NCI-H2196 (cell line): ENCODE measurements around the gene ERCC6L2.
A peak's percentile ranks its signal among the peaks of the same experiment; 100 is the strongest.

Experiments used
- DNase-seq: peaks from one replicate; lab custom pipeline; 2025; ENCODE audit not compliant: unreplicated experiment; lab: John Stamatoyannopoulos, UW

ERCC6L2 gene

GRCh38 chr9:95978106-95978505, 102.6 kb downstream of the ERCC6L2 start:
- DNase-seq, result no peak

GRCh38 chr9:95979446-95979845, 104.0 kb downstream of the ERCC6L2 start:
- no peak for DNase-seq

GRCh38 chr9:95980262-95981125, 105.0 kb downstream of the ERCC6L2 start:
- no peak for DNase-seq

- DNase-seq, result no peak
Measured at GRCh38 chr9:95981761-95982390, 106.4 kb downstream of the ERCC6L2 start.

- no peak for DNase-seq
Measured at GRCh38 chr9:95985440-95986055, 110.1 kb downstream of the ERCC6L2 start.

GRCh38 chr9:95989297-95989696, 113.8 kb downstream of the ERCC6L2 start:
- no peak for DNase-seq

- DNase-seq, result no peak
Measured at GRCh38 chr9:95991326-95991725, 115.8 kb downstream of the ERCC6L2 start.

GRCh38 chr9:95992536-95992935, 117.0 kb downstream of the ERCC6L2 start:
- DNase-seq, result no peak

GRCh38 chr9:95993337-95993736, 117.8 kb downstream of the ERCC6L2 start:
- DNase-seq, result no peak

GRCh38 chr9:95999390-95999789, 123.9 kb downstream of the ERCC6L2 start:
- no peak for DNase-seq

GRCh38 chr9:96004379-96004778, 128.9 kb downstream of the ERCC6L2 start:
- DNase-seq, result no peak

- DNase-seq, result no peak
Measured at GRCh38 chr9:96006296-96006879, 130.9 kb downstream of the ERCC6L2 start.

- DNase-seq, result no peak
Measured at GRCh38 chr9:96006961-96007360, 131.5 kb downstream of the ERCC6L2 start.

GRCh38 chr9:96008502-96009222, 133.2 kb downstream of the ERCC6L2 start:
- peak; percentile 18 for DNase-seq

GRCh38 chr9:96009223-96009602, 133.7 kb downstream of the ERCC6L2 start:
- no peak for DNase-seq

- no peak for DNase-seq
Measured at GRCh38 chr9:96009690-96010472, 134.4 kb downstream of the ERCC6L2 start.

GRCh38 chr9:96014078-96014477, 138.6 kb downstream of the ERCC6L2 start:
- DNase-seq, result no peak

GRCh38 chr9:96015876-96016686, 140.6 kb downstream of the ERCC6L2 start:
- no peak for DNase-seq
